LNCaP clone FGC (cell line): ENCODE measurements around the gene KRT16.
"Not testable (repeated sequence)": the region's sequence is repeated elsewhere in the genome, so short reads cannot be mapped to it uniquely, and the experiment has no call there.

Experiments used
- DNase-seq: peaks from one replicate; pipeline ENCODE4 v3.0.0-alpha.2; 2011; ENCODE audit warnings: low read depth
- H3K4me3 ChIP-seq: 2 replicates; pipeline ENCODE4 v1.5.1; 2011; ENCODE audit warnings: mild to moderate bottlenecking, low read depth, low read length, control low read depth
- CTCF ChIP-seq: IDR thresholded peaks from 2 replicates; pipeline ENCODE4 v1.5.1; 2012; ENCODE audit warnings: mild to moderate bottlenecking; ENCODE audit not compliant: control insufficient read depth, insufficient read depth; ENCODE audit errors: extremely low read depth

The KRT16 gene

GRCh38 chr17:41647038-41647813, 34.7 kb upstream of the KRT16 start:
- no peak for TF ChIP-seq CTCF
- no peak overlapping the region for H3K4me3 ChIP-seq
- DNase-seq = no peak

- DNase-seq = no peak
- no peak overlapping the region for H3K4me3 ChIP-seq
- TF ChIP-seq CTCF = no peak
Observed at GRCh38 chr17:41642252-41643156, 29.9 kb upstream of the KRT16 start.

GRCh38 chr17:41640596-41640995, 28.0 kb upstream of the KRT16 start:
- H3K4me3 ChIP-seq, DNase-seq: not testable (repeated sequence)

GRCh38 chr17:41639492-41640473, 27.2 kb upstream of the KRT16 start:
- DNase-seq = no peak
- H3K4me3 ChIP-seq = no peak overlapping the region
- TF ChIP-seq CTCF = no peak

GRCh38 chr17:41638941-41639340, 26.4 kb upstream of the KRT16 start:
- H3K4me3 ChIP-seq = no peak overlapping the region
- no peak for DNase-seq
- TF ChIP-seq CTCF = no peak

GRCh38 chr17:41638194-41638593, 25.6 kb upstream of the KRT16 start:
- TF ChIP-seq CTCF = no peak
- H3K4me3 ChIP-seq = no peak overlapping the region
- no peak for DNase-seq
